Amniotic stem cell (primary cell): ENCODE results near the gene HS3ST2.

Experiments
- DNase-seq: peaks from one replicate; lab custom pipeline; 2025; lab: John Stamatoyannopoulos, UW

Gene HS3ST2

GRCh38 chr16:22813948-22814710, at the start of gene HS3ST2:
TSS of gene HS3ST2 (plus strand) at chr16:22814162. CDS start at chr16:22814611, 449 bp downstream.
- no peak for DNase-seq

- no peak for DNase-seq
These were observed 49.2 kb upstream of the HS3ST2 start for GRCh38 chr16:22764662-22765327.

GRCh38 chr16:22765479-22765878, 48.5 kb upstream of the HS3ST2 start:
- no peak for DNase-seq

- no peak for DNase-seq
These were observed 43.1 kb upstream of the HS3ST2 start for GRCh38 chr16:22770866-22771265.

- no peak for DNase-seq
These were observed 42.4 kb upstream of the HS3ST2 start for GRCh38 chr16:22771551-22771950.

GRCh38 chr16:22775220-22775922, 38.6 kb upstream of the HS3ST2 start:
- DNase-seq = no peak

GRCh38 chr16:22781480-22781879, 32.5 kb upstream of the HS3ST2 start:
- DNase-seq = no peak

- no peak for DNase-seq
These were observed 31.6 kb upstream of the HS3ST2 start for GRCh38 chr16:22782314-22782713.

GRCh38 chr16:22784690-22785214, 29.2 kb upstream of the HS3ST2 start:
- DNase-seq = no peak

GRCh38 chr16:22785552-22785951, 28.4 kb upstream of the HS3ST2 start:
- DNase-seq = no peak

GRCh38 chr16:22786284-22786683, 27.7 kb upstream of the HS3ST2 start:
- no peak for DNase-seq

- no peak for DNase-seq
These were observed 27.3 kb upstream of the HS3ST2 start for GRCh38 chr16:22786691-22787090.

GRCh38 chr16:22787466-22788192, 26.3 kb upstream of the HS3ST2 start:
- DNase-seq = no peak

- no peak for DNase-seq
These were observed 25.8 kb upstream of the HS3ST2 start for GRCh38 chr16:22788193-22788530.

- no peak for DNase-seq
These were observed 24.5 kb upstream of the HS3ST2 start for GRCh38 chr16:22789281-22789945.

- DNase-seq = no peak
These were observed 16.4 kb upstream of the HS3ST2 start for GRCh38 chr16:22797551-22797950.

GRCh38 chr16:22799113-22799512, 14.8 kb upstream of the HS3ST2 start:
- DNase-seq = no peak

GRCh38 chr16:22804893-22805292, 9.1 kb upstream of the HS3ST2 start:
- DNase-seq = no peak

GRCh38 chr16:22805326-22805725, 8.6 kb upstream of the HS3ST2 start:
- DNase-seq = no peak

GRCh38 chr16:22806811-22807210, 7.2 kb upstream of the HS3ST2 start:
- DNase-seq = no peak

- no peak for DNase-seq
These were observed 3.7 kb upstream of the HS3ST2 start for GRCh38 chr16:22810226-22810625.
